ENCODE measurements around the gene FAM149A. TPM values are rescaled to one million over a fixed set of nuclear protein-coding genes. Genes with fewer than 3 reads are reported as not detected.

Gene FAM149A
- total RNA-seq, 1 experiment from 2014 or later: 47.7 TPM

DNA sequence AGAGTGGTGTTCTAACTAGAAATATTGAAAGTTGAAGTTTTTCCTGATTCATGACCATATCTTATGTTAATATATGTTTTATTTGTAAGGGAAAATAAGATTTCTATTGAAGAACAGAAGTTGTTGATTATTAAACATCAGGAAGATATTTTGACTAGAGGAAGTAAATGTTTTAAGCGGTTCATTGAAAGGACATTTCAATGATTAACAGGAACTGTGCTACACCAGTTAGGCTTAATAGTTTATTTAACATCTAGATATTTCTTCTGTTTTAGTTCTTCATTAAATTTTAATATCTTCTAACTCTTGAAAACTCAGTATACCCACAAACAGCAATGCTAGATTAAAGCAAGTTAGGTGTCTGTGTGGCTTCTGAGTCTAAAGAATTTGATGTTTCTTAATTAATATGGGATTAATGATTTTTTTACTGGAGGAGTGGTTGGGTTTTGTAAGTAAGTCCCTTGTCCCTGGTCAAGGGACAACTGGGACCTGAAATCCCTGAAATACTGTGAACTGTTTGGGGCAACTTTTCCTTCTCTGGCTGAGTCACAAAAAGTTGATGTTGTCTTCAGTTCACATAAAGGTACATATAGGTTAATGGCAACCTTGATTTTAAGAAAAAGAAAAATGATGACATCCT, 44.0 kb downstream of the FAM149A start:
- in situ Hi-C loops (cut with HindIII; ENCODE audit: low pct_unique_long_range_greater_than_20kb, low sequenced_read_pairs): no loop called here
- DNase-seq (ENCODE audit: low read depth): peak; percentile 63

DNA sequence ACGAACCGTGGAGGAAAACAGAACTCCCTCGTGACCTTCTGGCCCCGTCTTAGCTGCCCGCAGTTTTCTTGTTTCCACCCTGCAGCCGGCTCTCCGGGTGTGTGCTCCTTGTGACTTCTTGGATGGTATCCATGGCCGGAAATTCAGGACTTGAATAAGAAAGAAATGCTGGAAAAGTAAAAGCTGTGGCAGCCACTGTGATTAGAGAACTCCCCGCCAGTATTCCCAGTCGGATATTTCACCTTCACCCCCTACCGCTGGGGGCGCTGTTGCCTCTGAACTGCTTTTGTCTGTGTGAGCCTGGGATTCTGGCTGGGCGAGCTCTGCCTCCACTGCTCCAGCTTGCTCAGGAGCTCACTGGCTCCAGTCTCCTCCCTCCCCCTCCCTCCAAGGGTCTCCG, 45.4 kb downstream of the FAM149A start:
- DNase-seq (ENCODE audit: low read depth): no peak
- in situ Hi-C loops (cut with HindIII; ENCODE audit: low pct_unique_long_range_greater_than_20kb, low sequenced_read_pairs): no loop called here

DNA sequence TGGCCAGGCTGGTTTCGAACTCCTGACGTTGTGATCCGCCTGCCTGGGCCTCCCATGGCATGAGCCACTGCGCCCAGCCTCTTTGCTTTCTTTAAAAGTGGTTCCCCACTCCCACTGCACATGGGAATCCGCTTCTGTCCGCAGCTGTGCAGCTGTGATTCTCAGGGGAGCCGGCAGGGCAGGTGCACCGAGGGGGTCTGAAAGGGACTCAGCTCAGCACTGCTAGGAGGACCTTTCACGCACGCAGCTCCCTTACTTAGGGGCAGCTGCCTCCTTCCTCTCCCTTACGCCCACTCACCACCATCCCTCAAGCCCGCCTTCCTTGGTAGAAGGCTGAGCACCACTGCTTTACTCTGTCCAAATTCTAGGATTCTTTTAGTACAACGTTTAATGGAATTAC, 46.4 kb downstream of the FAM149A start:
- in situ Hi-C loops (cut with HindIII; ENCODE audit: low pct_unique_long_range_greater_than_20kb, low sequenced_read_pairs): no loop called here
- DNase-seq (ENCODE audit: low read depth): no peak

DNA sequence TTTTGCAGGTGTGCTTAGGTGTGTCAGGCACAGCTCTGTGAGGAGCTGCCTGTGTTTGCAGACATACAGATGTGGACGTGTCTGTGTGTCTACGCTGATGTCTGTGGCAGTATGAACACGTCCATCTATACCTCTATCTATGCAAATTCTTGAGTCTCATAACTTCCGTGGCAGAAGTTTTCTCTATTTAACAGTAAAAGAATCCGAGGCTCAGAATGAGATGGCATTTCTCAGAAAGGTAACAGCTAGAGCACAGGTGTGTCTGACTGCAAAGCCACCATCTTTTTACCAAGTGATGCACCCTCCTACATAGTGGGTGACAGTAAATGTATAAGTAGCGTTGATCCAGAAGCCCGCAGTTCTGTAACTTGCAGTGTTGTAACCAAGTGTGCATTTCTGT, 47.0 kb downstream of the FAM149A start:
- DNase-seq (ENCODE audit: low read depth): no peak
- in situ Hi-C loops (cut with HindIII; ENCODE audit: low pct_unique_long_range_greater_than_20kb, low sequenced_read_pairs): no loop called here

DNA sequence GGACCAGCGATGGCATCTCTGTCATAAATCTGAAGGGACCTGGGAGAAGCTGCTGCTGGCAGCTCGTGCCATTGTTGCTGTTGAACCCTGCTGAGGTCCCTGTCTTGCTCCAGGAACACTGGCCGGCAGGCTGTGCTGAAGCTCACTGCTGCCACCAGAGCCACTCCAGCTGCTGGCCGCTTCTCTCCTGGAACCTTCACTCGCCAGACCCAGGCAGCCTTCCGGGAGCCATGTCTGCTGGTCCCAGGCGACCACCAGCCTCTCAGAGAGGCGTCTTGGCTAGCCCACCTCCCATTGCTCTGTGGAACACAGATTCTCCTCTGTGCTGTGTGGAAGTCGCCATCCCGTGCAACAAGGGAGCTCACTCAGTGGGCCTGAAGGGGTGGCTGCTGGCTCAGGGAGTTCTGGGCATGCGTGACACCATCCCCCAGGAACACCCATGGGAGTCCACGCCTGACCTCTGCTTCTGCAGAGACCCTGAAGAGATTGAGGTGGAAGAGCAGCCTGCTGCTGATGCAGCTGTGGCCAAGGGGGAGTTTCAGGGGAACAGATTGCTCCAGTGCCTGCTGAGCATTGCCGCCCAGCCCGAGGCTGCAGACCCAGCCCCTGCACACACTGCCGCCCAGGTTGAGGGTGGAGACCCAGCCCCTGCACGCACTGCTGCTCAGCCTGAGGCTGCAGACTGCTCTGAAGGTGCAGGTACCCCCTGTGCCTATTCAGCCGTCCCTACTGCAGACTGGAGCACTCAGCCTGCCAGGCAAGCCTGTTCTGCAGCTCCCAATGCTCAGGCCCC, 53.7 kb downstream of the FAM149A start:
- in situ Hi-C loops (cut with HindIII; ENCODE audit: low pct_unique_long_range_greater_than_20kb, low sequenced_read_pairs): no loop called here
- no peak for DNase-seq (ENCODE audit: low read depth)

DNA sequence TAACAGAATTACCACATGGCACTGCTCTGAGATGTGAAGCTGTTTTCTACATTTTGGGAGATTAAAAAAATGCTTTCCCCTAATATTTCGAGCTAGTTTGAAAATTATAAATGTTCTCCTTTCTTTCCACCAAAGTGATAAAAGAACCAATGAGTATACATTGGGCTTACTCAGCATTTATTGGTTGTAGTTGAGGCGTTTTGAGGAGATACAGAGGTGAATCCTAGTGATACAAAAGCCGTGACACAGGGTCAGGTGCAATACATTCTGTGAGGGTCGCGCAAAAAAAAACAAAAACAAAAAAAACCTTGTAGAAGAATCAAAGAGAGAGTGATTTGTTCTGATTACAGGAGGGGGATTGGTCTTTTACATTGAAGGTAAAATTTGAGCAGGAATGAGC, 54.5 kb downstream of the FAM149A start:
- no peak for DNase-seq (ENCODE audit: low read depth)
- in situ Hi-C loops (cut with HindIII; ENCODE audit: low pct_unique_long_range_greater_than_20kb, low sequenced_read_pairs): no loop called here

DNA sequence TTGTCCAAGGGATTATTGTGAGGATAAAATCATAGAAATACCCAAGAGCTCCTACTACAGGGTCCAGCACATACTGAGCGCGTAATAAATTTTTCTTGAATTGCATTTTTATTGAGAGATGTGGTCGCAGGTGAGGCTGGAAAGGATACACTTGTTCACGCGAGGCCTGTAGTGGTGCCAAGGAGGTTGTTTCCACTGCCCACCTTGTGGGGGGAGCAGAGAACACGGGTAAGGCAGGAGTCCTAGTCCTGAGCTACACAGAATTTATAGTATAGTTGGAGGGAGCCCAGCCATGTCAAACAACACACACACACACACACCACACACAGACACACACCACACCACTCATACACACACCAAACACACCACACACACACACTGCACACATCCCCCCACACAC, 55.1 kb downstream of the FAM149A start:
- in situ Hi-C loops (cut with HindIII; ENCODE audit: low pct_unique_long_range_greater_than_20kb, low sequenced_read_pairs): no loop called here
- DNase-seq (ENCODE audit: low read depth): no peak

DNA sequence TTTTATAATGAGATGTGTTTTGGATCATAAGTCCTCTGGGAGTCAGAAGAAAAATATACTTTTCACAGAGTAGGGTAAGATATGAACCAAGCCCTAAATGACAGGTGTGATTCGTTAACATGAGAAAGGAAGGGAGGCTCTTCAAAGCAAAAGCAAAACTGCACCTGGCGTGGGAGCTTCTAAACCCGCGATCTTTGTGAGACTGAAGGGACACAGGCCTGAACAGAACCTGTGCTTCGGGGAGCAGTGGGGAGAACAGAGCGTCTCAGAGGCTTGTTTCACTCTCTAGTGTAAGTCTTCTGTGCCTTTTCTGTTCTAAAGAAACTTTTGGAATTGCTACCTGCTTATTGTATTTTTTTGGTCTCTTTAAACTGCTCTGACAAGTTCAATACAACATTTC, 56.6 kb downstream of the FAM149A start:
- no peak for DNase-seq (ENCODE audit: low read depth)
- in situ Hi-C loops (cut with HindIII; ENCODE audit: low pct_unique_long_range_greater_than_20kb, low sequenced_read_pairs): no loop called here

DNA sequence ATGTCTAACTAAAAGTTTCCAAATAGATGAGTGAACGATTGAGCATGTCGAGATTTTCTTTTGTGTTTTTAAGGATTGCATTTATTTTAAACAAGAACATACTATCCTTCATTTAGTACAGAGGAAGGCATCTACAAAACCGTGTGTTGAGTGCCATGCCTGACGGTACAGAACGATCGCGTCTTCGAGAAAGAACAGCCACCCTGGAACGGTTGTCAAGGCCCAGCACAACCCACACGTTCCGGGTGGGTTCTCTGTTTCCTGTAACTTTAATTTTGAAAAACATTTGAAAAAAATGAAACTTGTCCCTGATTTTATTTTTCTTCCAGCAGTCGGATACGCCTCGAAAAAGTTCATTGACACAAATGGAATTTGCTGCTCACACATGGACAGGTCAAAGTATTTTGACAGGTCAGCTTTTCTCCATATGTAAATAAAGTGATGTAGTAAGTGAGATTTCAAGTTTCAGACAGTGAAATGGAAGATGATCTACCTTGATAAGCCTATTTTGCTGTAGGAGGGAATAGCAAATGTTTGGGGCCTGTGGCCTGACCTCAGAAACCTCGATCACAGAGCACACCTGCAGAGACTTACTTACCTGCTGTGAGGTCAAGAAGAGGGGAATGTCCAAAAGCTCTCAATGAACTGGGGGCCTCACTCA, 62.5 kb downstream of the FAM149A start:
- in situ Hi-C loops (cut with HindIII; ENCODE audit: low pct_unique_long_range_greater_than_20kb, low sequenced_read_pairs): no loop called here

DNA sequence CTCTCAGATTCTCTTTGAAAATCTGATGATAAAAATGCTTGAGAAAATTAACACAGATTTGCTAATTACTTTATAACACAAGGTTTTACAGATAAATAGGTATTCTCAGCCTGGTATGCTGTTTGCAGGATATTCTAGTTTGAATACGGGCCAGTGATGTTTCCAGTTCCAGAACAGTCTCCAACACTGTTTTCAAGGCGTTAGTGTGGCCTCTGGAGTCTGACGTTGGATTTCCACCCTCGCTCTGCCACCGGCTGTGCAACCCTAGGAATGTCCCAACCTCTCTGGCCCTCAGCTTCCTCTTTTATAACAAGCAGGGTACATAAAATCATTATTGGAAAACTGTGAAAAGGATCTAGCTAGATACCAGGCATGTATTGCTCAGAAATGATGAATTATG, 63.1 kb downstream of the FAM149A start:
- no peak for DNase-seq (ENCODE audit: low read depth)
- in situ Hi-C loops (cut with HindIII; ENCODE audit: low pct_unique_long_range_greater_than_20kb, low sequenced_read_pairs): no loop called here

More for the DNA sequence above, 62.5 kb downstream of the FAM149A start:
- DNase-seq (ENCODE audit: low read depth): no peak

DNA sequence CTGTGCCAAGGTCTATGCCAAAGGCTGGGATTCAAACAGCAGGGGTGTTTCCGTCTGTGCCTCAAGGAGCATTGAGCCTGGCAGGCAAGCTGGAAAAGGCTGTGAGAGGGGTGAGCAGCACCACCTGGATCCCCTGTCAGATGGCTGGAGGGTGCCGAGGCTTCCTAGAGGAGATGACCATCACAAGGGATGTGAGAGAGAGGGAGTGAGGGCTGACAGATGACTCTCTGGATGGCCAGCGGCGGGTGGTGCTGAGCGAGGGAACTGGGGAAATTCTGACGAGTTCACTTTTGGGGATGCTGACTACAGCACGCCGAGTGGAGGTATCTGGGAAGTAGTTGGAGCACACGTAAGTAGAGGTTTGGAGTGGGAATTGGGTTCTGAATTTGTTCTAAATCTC, 64.2 kb downstream of the FAM149A start:
- in situ Hi-C loops (cut with HindIII; ENCODE audit: low pct_unique_long_range_greater_than_20kb, low sequenced_read_pairs): no loop called here
- DNase-seq (ENCODE audit: low read depth): no peak

DNA sequence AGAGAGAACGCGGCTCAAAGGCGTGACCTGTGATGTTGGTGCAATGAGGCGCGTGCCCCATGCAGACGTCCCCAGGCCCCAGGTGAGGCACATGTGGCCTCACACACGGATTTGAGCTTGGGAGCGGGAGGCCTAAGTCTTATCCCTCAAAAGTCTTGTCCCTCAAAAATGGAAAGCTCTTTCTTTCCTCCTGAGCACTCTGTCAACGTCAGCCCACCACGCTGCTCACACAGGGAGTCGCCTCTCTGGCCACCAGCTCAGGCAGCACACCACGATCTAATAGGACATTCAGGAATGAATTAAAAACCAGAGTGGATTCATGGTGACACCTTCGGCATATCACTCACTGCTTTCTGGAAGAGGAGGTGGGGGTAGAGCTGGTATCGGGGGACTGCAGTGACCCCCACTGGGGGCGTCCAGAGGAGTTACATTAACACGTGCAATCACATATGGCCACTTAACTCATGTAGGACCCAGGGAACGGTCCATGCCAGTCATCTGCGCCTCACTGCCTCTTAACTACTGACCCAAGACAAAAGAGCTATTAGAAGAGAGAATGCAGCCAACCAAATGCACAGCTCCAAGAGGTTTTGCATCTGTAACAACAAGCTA, 64.9 kb downstream of the FAM149A start:
- in situ Hi-C loops (cut with HindIII; ENCODE audit: low pct_unique_long_range_greater_than_20kb, low sequenced_read_pairs): no loop called here
- no peak for DNase-seq (ENCODE audit: low read depth)

DNA sequence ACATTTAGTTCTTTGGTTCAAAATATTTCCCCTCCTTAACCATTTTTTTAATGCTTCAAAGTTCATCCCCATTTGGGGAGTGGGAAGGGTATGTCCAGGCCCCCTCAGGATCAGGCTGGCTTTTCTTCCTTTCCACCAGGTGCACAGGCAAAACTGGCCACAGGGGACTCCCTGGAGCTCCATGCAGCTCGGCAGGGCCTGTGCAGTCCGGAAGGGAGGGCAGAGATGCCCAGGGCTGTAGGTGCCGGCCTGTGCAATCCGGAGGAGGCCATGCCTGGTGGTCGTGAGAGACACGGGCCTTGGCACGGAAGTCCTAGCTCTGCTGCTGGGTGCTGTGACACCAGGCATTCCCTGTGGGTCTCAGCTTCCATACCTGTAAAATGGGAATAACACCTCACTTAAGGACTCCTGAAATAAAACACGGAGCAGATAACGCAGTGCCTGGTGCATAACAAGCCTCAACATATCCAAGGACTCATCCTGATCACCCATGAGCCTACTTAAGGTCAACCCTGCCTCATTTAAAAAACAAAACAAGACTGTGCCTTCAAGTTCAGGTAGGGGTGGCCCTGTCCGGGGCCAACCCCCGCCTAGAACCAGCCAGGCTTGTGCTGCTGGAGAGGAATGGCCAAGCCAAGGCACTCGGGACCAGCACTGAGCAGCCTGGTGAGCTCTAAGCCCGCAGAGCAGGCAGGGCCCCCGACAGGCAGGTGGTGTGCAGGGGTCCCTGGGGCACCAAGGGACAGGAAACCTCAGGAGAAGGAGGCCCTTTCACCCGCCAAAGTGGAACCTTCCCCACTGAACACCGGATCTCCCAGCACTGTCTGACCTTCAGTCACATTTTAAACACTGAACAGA, 65.7 kb downstream of the FAM149A start:
- in situ Hi-C loops (cut with HindIII; ENCODE audit: low pct_unique_long_range_greater_than_20kb, low sequenced_read_pairs): no loop called here
- no peak for DNase-seq (ENCODE audit: low read depth)

DNA sequence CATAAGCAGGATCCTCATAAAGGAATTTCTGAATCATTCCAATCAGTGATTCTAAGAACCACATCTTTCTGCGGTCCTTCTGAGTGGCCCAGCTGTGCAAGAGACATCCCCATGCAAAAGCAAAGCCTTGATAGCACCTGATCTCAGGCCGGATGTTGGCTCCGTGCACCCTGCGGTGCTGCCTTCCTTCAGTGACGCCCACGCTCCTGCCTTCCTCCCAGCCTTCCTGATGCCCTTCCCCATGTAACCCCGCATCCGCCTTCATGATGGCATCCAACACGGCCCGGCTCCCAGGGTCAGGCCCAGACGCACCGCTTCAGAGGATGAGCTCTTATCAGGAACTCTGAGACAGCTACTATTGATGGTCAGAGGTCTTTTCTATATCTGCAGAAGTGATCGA, 66.5 kb downstream of the FAM149A start:
- no peak for DNase-seq (ENCODE audit: low read depth)
- in situ Hi-C loops (cut with HindIII; ENCODE audit: low pct_unique_long_range_greater_than_20kb, low sequenced_read_pairs): no loop called here

DNA sequence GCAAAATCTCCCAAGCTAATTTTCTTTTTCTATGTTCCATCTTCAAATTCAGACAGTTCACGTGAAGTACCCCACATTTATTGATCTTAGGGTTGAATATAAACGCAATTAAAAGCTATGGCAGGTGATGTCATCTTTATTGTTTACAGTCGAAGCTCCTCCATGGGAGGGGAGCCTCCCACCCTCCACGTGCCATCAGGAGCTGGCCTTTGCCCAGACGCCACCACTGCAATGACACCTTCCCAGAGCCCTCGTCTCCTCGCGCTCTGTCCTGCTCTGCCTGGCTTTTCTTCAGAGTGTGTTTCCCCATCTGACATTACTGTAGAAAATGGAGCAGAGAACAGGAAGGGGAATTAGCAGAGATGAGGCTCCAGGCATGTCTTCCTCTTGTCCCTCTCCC, 68.0 kb downstream of the FAM149A start:
- in situ Hi-C loops (cut with HindIII; ENCODE audit: low pct_unique_long_range_greater_than_20kb, low sequenced_read_pairs): no loop called here

DNA sequence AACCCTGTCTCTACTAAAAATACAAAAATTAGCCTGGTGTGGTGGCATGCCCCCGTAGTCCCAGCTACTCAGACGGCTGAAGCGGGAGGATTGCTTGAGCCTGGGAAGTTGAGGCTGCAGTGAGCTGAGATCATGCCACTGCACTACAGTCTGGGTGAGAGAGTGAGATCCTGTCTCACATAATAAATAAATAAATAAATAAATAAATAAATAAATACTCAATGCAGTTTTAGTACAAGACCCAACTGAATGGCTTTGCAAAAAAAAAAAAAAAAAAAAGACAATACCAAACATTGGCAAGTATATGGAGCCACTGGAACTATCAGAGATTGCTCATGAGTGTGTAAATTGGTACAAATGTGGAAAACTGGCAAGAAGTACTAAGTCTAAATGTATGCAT, 83.6 kb downstream of the FAM149A start:
- DNase-seq (ENCODE audit: low read depth): no peak
- in situ Hi-C loops (cut with HindIII; ENCODE audit: low pct_unique_long_range_greater_than_20kb, low sequenced_read_pairs): no loop called here

More for the DNA sequence above, 68.0 kb downstream of the FAM149A start:
- no peak for DNase-seq (ENCODE audit: low read depth)

DNA sequence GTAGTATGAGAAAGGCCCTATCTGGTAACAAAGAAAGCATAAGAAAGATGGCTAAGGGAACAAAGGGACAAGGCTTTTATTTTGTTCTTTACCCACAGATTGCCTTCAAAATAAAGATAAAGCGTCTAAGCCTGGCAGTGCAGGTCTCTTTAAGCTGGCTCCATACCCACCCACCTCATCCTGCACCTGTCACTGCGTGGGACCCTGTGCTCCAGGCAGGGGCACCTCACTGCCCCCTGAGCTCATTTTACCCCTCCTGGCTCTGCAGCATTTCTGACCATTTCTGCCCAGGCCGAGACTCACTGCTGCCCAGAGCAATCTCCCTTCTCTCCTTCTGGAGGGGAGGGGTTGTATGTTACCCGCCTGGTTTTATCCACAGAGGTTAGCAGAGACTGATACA, 85.2 kb downstream of the FAM149A start:
- no peak for DNase-seq (ENCODE audit: low read depth)
- in situ Hi-C loops (cut with HindIII; ENCODE audit: low pct_unique_long_range_greater_than_20kb, low sequenced_read_pairs): no loop called here

DNA sequence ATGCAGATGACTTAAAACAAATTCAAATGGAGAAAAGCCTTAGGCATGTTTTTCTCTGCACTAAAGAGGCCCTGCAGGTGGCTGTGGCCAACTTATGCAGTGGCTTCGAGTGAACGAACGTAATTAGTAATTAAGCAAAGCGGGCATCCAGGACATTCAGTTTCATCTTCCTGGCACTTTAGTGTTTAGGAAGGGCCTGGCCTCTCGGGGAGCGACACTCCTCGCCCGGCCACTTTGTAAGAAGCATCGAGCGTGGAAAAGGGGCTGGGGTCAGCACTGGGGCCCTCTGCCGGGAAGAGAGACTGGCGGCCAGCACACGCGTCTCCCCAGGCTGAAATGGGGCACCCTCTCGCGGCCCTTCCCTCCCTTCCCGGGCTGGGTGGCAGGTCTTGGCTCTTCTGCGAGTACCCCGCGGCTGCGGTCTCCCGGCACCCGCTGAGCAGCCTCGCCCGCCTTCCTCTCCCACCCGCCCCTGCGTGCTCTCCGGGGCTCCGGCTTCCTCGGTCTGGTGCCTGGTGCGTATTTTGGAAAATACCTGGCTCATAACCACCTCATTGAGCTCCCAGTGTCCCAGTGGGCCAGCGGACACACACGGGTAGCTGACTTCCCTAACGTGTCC, 86.2 kb downstream of the FAM149A start:
- in situ Hi-C loops (cut with HindIII; ENCODE audit: low pct_unique_long_range_greater_than_20kb, low sequenced_read_pairs): no loop called here

More for the DNA sequence above, 86.2 kb downstream of the FAM149A start:
- DNase-seq (ENCODE audit: low read depth): no peak

Data from Caki2 (cell line).